HCT116 (cell line): ENCODE data around the gene CEP72. TPM values are rescaled to one million over a fixed set of nuclear protein-coding genes. Genes with fewer than 3 reads are reported as not detected.
A peak's percentile ranks its signal among the peaks of the same experiment; 100 is the strongest.

Experiments used
- ATAC-seq: fragments of 200-7000 bp; cut with Tn5 transposase; 2 replicates; pipeline ENCODE4 v1.9.1; 2020; ENCODE audit warnings: mild to moderate bottlenecking, moderate library complexity
- BruUV-seq: library from RNA; stranded (reverse); fragments of 400-500 nt; replicated peaks from 2 replicates; lab custom pipeline; 2021; lab: Mats Ljungman, UMichigan
- CTCF ChIA-PET: fragments of 300-600 bp; sonication (Branson Sonifier 250); formaldehyde crosslinking; loops from one replicate; lab custom pipeline; 2021; ENCODE audit warnings: antibody characterized with exemption; lab: Charles Lee
- POLR2A ChIA-PET: fragments of 300-600, 350-600 bp; sonication (Branson Sonifier 250); formaldehyde crosslinking; loops from one replicate; lab custom pipeline; 2021; ENCODE audit warnings: antibody characterized with exemption; lab: Charles Lee
- RAD21 ChIA-PET, 2 experiments: fragments of 300-600 bp; sonication (Branson Sonifier 250); formaldehyde crosslinking; loops; one replicate each; lab custom pipeline; 2023; ENCODE audit warnings: low total read pairs in 2 of 2; ENCODE audit not compliant: uncharacterized antibody in 2 of 2, unreplicated experiment in 2 of 2, low non-redundant PET in 1 of 2; lab: Charles Lee
- DNase-seq: peaks from one replicate; pipeline ENCODE4 v3.0.0-alpha.2; 2010; ENCODE audit warnings: low read depth, low spot score
- H2AFZ ChIP-seq: fragments of 200-600 bp; shearing (Covaris generic), sonication (generic); 2 replicates; pipeline ENCODE4 v1.6.1; 2017; ENCODE audit warnings: low read depth, mixed run types, mixed read lengths, antibody characterized with exemption, low read length; ENCODE audit not compliant: poor library complexity, severe bottlenecking
- H3K27ac ChIP-seq: 2 replicates; pipeline ENCODE4 v1.5.1; 2012; ENCODE audit warnings: low read depth, low read length
- H3K27me3 ChIP-seq: fragments of 200-600 bp; sonication (generic); 2 replicates; pipeline ENCODE4 v1.6.1; 2016; ENCODE audit warnings: mixed run types, low read length, mixed read lengths; ENCODE audit not compliant: insufficient read depth
- H3K36me3 ChIP-seq, 2 experiments: fragments of 200-500 bp in 1 of 2; fragments of 200-600 bp in 1 of 2; sonication (Bioruptor generic) in 1 of 2; sonication (generic) in 1 of 2; 2 replicates each; pipeline versions ENCODE4 v1.5.1 to v1.6.1; 2014 to 2016; ENCODE audit warnings: low read length in 2 of 2, inconsistent platforms in 1 of 2, mixed read lengths in 1 of 2, mixed run types in 1 of 2; ENCODE audit not compliant: insufficient read depth in 2 of 2, control insufficient read depth in 1 of 2
- H3K4me1 ChIP-seq, 2 experiments: fragments of 200-600 bp in 1 of 2; sonication (generic) in 1 of 2; 2 replicates each; pipeline versions ENCODE4 v1.5.1 to v1.6.1; 2012 to 2017; ENCODE audit warnings: low read length in 2 of 2, inconsistent platforms in 1 of 2, mild to moderate bottlenecking in 1 of 2, mixed read lengths in 1 of 2, mixed run types in 1 of 2, moderate library complexity in 1 of 2; ENCODE audit not compliant: insufficient read depth in 2 of 2, control insufficient read depth in 1 of 2
- H3K4me2 ChIP-seq: fragments of 200-600 bp; sonication (generic); 2 replicates; pipeline ENCODE4 v1.6.1; 2017; ENCODE audit warnings: mixed run types, low read length, mixed read lengths
- H3K4me3 ChIP-seq, 2 experiments: fragments of 200-600 bp in 1 of 2; sonication (generic) in 1 of 2; replicated peaks in 1 of 2; 2 replicates each; pipeline ENCODE4 v1.5.1; 2011 to 2016; ENCODE audit warnings: low read length in 2 of 2, control low read depth in 1 of 2, low read depth in 1 of 2, mild to moderate bottlenecking in 1 of 2, mixed read lengths in 1 of 2, mixed run types in 1 of 2
- H3K79me2 ChIP-seq: fragments of 200-600 bp; sonication (generic); 2 replicates; pipeline ENCODE4 v1.6.1; 2017; ENCODE audit warnings: mild to moderate bottlenecking, mixed run types, low read length, moderate library complexity, mixed read lengths; ENCODE audit not compliant: insufficient read depth
- H3K9ac ChIP-seq: fragments of 200-600 bp; sonication (generic); 2 replicates; pipeline ENCODE4 v1.6.1; 2016; ENCODE audit warnings: low read length, mixed read lengths
- H3K9me2 ChIP-seq: fragments of 200-600 bp; sonication (generic), shearing (Covaris generic); 2 replicates; pipeline ENCODE4 v1.6.1; 2017; ENCODE audit warnings: mixed run types, mild to moderate bottlenecking, moderate library complexity; ENCODE audit not compliant: insufficient read depth
- H3K9me3 ChIP-seq, 2 experiments: fragments of 200-500 bp in 1 of 2; fragments of 200-600 bp in 1 of 2; sonication (Bioruptor generic) in 1 of 2; sonication (generic) in 1 of 2; 2 replicates each; pipeline ENCODE4 v1.6.1; 2014 to 2017; ENCODE audit warnings: low read length in 2 of 2, mixed read lengths in 2 of 2, inconsistent platforms in 1 of 2, low read depth in 1 of 2, mild to moderate bottlenecking in 1 of 2, mixed run types in 1 of 2, moderate library complexity in 1 of 2; ENCODE audit not compliant: control insufficient read depth in 1 of 2, insufficient read depth in 1 of 2
- H4K20me1 ChIP-seq: fragments of 200-600 bp; sonication (generic), shearing (Covaris generic); 2 replicates; pipeline ENCODE4 v1.6.1; 2017; ENCODE audit warnings: mixed run types, mild to moderate bottlenecking, moderate library complexity; ENCODE audit not compliant: insufficient read depth
- ATF3 ChIP-seq: IDR thresholded peaks from 2 replicates; pipeline ENCODE4 v1.6.1; 2012
- CBX3 ChIP-seq: IDR thresholded peaks from 2 replicates; pipeline ENCODE4 v1.6.1; 2012; ENCODE audit warnings: low read depth
- CEBPB ChIP-seq: IDR thresholded peaks from 2 replicates; pipeline ENCODE4 v1.6.1; 2012; ENCODE audit warnings: low read depth
- EGR1 ChIP-seq: IDR thresholded peaks from 2 replicates; pipeline ENCODE4 v1.6.1; 2012; ENCODE audit warnings: low read depth
- ELF1 ChIP-seq: IDR thresholded peaks from 2 replicates; pipeline ENCODE4 v1.6.1; 2012; ENCODE audit warnings: low read depth, borderline replicate concordance
- EZH2phosphoT487 ChIP-seq: fragments of 200-600 bp; IDR thresholded peaks from 2 replicates; pipeline ENCODE4 v1.6.1; 2018; ENCODE audit warnings: antibody characterized with exemption, borderline replicate concordance
- MAX ChIP-seq: IDR thresholded peaks from 2 replicates; pipeline ENCODE4 v1.6.1; 2012
- POLR2AphosphoS5 ChIP-seq: IDR thresholded peaks from 2 replicates; pipeline ENCODE4 v1.6.1; 2011; ENCODE audit warnings: mild to moderate bottlenecking, low read depth, low read length, moderate library complexity
- RAD21 ChIP-seq: IDR thresholded peaks from 2 replicates; pipeline ENCODE4 v1.6.1; 2012; ENCODE audit warnings: low read depth, mild to moderate bottlenecking
- REST ChIP-seq: IDR thresholded peaks from 2 replicates; pipeline ENCODE4 v1.6.1; 2012; ENCODE audit warnings: low read depth
- SIN3A ChIP-seq: IDR thresholded peaks from 2 replicates; pipeline ENCODE4 v1.6.1; 2012; ENCODE audit warnings: low read depth
- SRF ChIP-seq: IDR thresholded peaks from 2 replicates; pipeline ENCODE4 v1.6.1; 2012; ENCODE audit warnings: low read depth
- TCF7L2 ChIP-seq: IDR thresholded peaks from 2 replicates; pipeline ENCODE4 v1.7.0; 2011; ENCODE audit warnings: borderline replicate concordance, inconsistent platforms; ENCODE audit not compliant: insufficient read depth, insufficient read length; ENCODE audit errors: extremely low read depth
- YY1 ChIP-seq: IDR thresholded peaks from 2 replicates; pipeline ENCODE4 v1.6.1; 2011; ENCODE audit warnings: low read length, low read depth, moderate library complexity, mild to moderate bottlenecking; ENCODE audit not compliant: insufficient replicate concordance; ENCODE audit errors: extremely low read depth
- ZBTB33 ChIP-seq: IDR thresholded peaks from 2 replicates; pipeline ENCODE4 v1.6.1; 2011; ENCODE audit warnings: mild to moderate bottlenecking, low read length, moderate library complexity; ENCODE audit not compliant: insufficient replicate concordance; ENCODE audit errors: extremely low read depth
- ZFX ChIP-seq: fragments of 450-650 bp; IDR thresholded peaks from 2 replicates; pipeline ENCODE4 v1.6.1; 2017
- intact Hi-C: fragments of 100-400 bp; cut with micrococcal nuclease; formaldehyde crosslinking; loops from 2 replicates; pipeline ENCODE4 v1.10.0; 2022
- total RNA-seq: library from RNA; stranded (reverse); gene quantifications from one replicate; pipeline ENCODE4 v1.2.1, GENCODE V29; 2021; ENCODE audit not compliant: unreplicated experiment
- TF ChIP-seq, protein P1 (sequence below), 3 experiments: fragments of 200-600 bp in 1 of 3; sonication (generic) in 1 of 3; IDR thresholded peaks in 2 of 3; conservative IDR thresholded peaks in 1 of 3; 2 replicates each; pipeline ENCODE4 v1.5.1; 2012 to 2017; ENCODE audit warnings: low read depth in 2 of 3, low read length in 2 of 3, antibody characterized with exemption in 1 of 3, borderline replicate concordance in 1 of 3, control low read depth in 1 of 3, mild to moderate bottlenecking in 1 of 3, mixed read lengths in 1 of 3, mixed run types in 1 of 3, moderate library complexity in 1 of 3; ENCODE audit not compliant: insufficient read depth in 1 of 3

Gene CEP72
- total RNA-seq, 1 experiment from 2014 or later = 25.6 TPM

- ATAC-seq (peak; percentile 79), DNase-seq (no peak)
- no peaks in the 10 kb centered on the region for H3K9me3 ChIP-seq
- H3K9me2 ChIP-seq = no peaks in the 10 kb centered on the region
- TF ChIP-seq TCF7L2 = no peak
- TF ChIP-seq CEBPB = no peak
- no peak for TF ChIP-seq SRF
- no peak for TF ChIP-seq EZH2phosphoT487
- no peak for TF ChIP-seq REST
- no peak for TF ChIP-seq MAX
- no peak for TF ChIP-seq ZBTB33
- TF ChIP-seq EGR1 = no peak
- no peak for TF ChIP-seq ZFX
- no peak for TF ChIP-seq YY1
- no peak for TF ChIP-seq POLR2AphosphoS5
- TF ChIP-seq, protein P1, sequence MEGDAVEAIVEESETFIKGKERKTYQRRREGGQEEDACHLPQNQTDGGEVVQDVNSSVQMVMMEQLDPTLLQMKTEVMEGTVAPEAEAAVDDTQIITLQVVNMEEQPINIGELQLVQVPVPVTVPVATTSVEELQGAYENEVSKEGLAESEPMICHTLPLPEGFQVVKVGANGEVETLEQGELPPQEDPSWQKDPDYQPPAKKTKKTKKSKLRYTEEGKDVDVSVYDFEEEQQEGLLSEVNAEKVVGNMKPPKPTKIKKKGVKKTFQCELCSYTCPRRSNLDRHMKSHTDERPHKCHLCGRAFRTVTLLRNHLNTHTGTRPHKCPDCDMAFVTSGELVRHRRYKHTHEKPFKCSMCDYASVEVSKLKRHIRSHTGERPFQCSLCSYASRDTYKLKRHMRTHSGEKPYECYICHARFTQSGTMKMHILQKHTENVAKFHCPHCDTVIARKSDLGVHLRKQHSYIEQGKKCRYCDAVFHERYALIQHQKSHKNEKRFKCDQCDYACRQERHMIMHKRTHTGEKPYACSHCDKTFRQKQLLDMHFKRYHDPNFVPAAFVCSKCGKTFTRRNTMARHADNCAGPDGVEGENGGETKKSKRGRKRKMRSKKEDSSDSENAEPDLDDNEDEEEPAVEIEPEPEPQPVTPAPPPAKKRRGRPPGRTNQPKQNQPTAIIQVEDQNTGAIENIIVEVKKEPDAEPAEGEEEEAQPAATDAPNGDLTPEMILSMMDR (IDR thresholded peaks at IDR 0.05 in 2 of 3, conservative IDR thresholded peaks at IDR 0.05 in 1 of 3; ENCODE audit: borderline replicate concordance in 1 of 3, insufficient read depth in 1 of 3, low read depth in 2 of 3, low read length in 2 of 3) = no peak
- no peak for TF ChIP-seq SIN3A
- no peak for TF ChIP-seq CBX3
- TF ChIP-seq ELF1 = no peak
- no peak for TF ChIP-seq RAD21
- TF ChIP-seq ATF3 = no peak
- no peaks in the 10 kb centered on the region for H4K20me1 ChIP-seq
- intact Hi-C loops = no loop called here
- ChIA-PET POLR2A (interaction anchor here (0.9 kb wide), 1 partner anchor 11 kb away, joined by 3 read pairs; no protein-coding TSS in a partner anchor), CTCF (no interaction called here), RAD21 (no interaction called here)
- H3K4me1 ChIP-seq = peaks cover 6 to 11% of the 10 kb centered on the region in 2 experiments; a peak in 3 of 4 replicates
- H3K4me2 ChIP-seq = peak overlapping the region; percentile 35; the same call in 1 of the 2 replicates
- no peak overlapping the region for H3K4me3 ChIP-seq
- H3K36me3 ChIP-seq = no peaks in the 10 kb centered on the region
- no peak overlapping the region for H3K9ac ChIP-seq
- no TSS peak for BruUV-seq
- H3K27me3 ChIP-seq = peaks cover 46% of the 10 kb centered on the region
- H3K79me2 ChIP-seq = no peaks in the 10 kb centered on the region
- H3K27ac ChIP-seq = no peak overlapping the region
- H2AFZ ChIP-seq = no peak overlapping the region
These were observed 11.1 kb upstream of the CEP72 start for GRCh38 chr5:600886-601541.
